ENCODE data around the gene CARNS1.

DNA sequence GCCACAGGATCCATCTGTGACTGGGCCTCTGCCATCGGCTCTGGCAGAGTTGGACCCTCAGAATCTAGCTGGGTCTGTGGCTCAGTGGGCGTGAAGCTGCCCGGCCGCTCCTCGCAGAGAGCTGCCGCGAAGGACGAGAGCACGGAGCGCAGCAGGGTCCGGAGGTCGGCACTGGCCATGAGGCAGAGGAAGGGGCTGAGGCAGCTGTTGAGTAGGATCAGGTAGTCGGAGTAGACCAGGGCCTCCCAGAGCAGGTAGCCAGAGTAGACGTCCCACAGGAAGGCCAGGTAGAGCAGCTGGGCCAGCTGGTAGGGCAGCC is 36.1 kb downstream of the CARNS1 start:
- TF ChIP-seq CREB1 (IDR thresholded peaks at IDR 0.05; ENCODE audit: low read depth) (no peak), TCF12 (IDR thresholded peaks at IDR 0.05; ENCODE audit: low read depth, low read length) (no peak)
- TF ChIP-seq, protein P1, sequence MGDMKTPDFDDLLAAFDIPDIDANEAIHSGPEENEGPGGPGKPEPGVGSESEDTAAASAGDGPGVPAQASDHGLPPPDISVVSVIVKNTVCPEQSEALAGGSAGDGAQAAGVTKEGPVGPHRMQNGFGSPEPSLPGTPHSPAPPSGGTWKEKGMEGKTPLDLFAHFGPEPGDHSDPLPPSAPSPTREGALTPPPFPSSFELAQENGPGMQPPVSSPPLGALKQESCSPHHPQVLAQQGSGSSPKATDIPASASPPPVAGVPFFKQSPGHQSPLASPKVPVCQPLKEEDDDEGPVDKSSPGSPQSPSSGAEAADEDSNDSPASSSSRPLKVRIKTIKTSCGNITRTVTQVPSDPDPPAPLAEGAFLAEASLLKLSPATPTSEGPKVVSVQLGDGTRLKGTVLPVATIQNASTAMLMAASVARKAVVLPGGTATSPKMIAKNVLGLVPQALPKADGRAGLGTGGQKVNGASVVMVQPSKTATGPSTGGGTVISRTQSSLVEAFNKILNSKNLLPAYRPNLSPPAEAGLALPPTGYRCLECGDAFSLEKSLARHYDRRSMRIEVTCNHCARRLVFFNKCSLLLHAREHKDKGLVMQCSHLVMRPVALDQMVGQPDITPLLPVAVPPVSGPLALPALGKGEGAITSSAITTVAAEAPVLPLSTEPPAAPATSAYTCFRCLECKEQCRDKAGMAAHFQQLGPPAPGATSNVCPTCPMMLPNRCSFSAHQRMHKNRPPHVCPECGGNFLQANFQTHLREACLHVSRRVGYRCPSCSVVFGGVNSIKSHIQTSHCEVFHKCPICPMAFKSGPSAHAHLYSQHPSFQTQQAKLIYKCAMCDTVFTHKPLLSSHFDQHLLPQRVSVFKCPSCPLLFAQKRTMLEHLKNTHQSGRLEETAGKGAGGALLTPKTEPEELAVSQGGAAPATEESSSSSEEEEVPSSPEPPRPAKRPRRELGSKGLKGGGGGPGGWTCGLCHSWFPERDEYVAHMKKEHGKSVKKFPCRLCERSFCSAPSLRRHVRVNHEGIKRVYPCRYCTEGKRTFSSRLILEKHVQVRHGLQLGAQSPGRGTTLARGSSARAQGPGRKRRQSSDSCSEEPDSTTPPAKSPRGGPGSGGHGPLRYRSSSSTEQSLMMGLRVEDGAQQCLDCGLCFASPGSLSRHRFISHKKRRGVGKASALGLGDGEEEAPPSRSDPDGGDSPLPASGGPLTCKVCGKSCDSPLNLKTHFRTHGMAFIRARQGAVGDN (IDR thresholded peaks at IDR 0.05) = no peak
- TF ChIP-seq, protein P2, sequence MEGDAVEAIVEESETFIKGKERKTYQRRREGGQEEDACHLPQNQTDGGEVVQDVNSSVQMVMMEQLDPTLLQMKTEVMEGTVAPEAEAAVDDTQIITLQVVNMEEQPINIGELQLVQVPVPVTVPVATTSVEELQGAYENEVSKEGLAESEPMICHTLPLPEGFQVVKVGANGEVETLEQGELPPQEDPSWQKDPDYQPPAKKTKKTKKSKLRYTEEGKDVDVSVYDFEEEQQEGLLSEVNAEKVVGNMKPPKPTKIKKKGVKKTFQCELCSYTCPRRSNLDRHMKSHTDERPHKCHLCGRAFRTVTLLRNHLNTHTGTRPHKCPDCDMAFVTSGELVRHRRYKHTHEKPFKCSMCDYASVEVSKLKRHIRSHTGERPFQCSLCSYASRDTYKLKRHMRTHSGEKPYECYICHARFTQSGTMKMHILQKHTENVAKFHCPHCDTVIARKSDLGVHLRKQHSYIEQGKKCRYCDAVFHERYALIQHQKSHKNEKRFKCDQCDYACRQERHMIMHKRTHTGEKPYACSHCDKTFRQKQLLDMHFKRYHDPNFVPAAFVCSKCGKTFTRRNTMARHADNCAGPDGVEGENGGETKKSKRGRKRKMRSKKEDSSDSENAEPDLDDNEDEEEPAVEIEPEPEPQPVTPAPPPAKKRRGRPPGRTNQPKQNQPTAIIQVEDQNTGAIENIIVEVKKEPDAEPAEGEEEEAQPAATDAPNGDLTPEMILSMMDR (IDR thresholded peaks at IDR 0.05 in 2 of 3, conservative IDR thresholded peaks at IDR 0.05 in 1 of 3; ENCODE audit: control insufficient read depth in 2 of 3, extremely low read depth in 1 of 3, insufficient read depth in 1 of 3, low read depth in 3 of 3, low read length in 3 of 3) = no peak
- TF ChIP-seq, protein P3, sequence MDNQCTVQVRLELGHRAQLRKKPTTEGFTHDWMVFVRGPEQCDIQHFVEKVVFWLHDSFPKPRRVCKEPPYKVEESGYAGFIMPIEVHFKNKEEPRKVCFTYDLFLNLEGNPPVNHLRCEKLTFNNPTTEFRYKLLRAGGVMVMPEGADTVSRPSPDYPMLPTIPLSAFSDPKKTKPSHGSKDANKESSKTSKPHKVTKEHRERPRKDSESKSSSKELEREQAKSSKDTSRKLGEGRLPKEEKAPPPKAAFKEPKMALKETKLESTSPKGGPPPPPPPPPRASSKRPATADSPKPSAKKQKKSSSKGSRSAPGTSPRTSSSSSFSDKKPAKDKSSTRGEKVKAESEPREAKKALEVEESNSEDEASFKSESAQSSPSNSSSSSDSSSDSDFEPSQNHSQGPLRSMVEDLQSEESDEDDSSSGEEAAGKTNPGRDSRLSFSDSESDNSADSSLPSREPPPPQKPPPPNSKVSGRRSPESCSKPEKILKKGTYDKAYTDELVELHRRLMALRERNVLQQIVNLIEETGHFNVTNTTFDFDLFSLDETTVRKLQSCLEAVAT (IDR thresholded peaks at IDR 0.05) = no peak
